HepG2 (cell line): ENCODE results near the gene MED15. TPM values are rescaled to one million over a fixed set of nuclear protein-coding genes. Genes with fewer than 3 reads are reported as not detected.

Source experiments
- DMAP1 ChIP-seq: IDR thresholded peaks from 2 replicates; pipeline ENCODE4 v1.6.1; 2016
- KAT7 ChIP-seq: IDR thresholded peaks from 2 replicates; pipeline ENCODE4 v1.6.1; 2018; ENCODE audit warnings: borderline replicate concordance, missing compliant biosample characterization
- KLF12 ChIP-seq: sonication (generic); formaldehyde crosslinking; IDR thresholded peaks from 2 replicates; pipeline ENCODE4 v1.4.0; 2020; ENCODE audit warnings: missing genetic modification reagents, borderline replicate concordance
- MAFK ChIP-seq, 2 experiments: IDR thresholded peaks in 1 of 2; conservative IDR thresholded peaks in 1 of 2; 2 replicates each; pipeline ENCODE4 v1.6.1; 2011; ENCODE audit warnings: improper control_type of control experiment in 2 of 2, low read length in 2 of 2
- MTA1 ChIP-seq: sonication (generic); formaldehyde crosslinking; IDR thresholded peaks from 2 replicates; pipeline ENCODE4 v1.4.0; 2020; ENCODE audit warnings: missing genetic modification reagents, mild to moderate bottlenecking, borderline replicate concordance
- MXD4 ChIP-seq: IDR thresholded peaks from 2 replicates; pipeline ENCODE4 v1.6.1; 2016; ENCODE audit warnings: mild to moderate bottlenecking, missing biosample characterization, missing genetic modification reagents
- RAD21 ChIP-seq: fragments of 450-650 bp; formaldehyde crosslinking; IDR thresholded peaks from 2 replicates; pipeline ENCODE4 v1.5.0; 2020; ENCODE audit warnings: mild to moderate bottlenecking
- RBFOX2 ChIP-seq: fragments of 200-400 bp; formaldehyde crosslinking; IDR thresholded peaks from 2 replicates; pipeline ENCODE4 v1.6.1; 2017; ENCODE audit warnings: low read depth, mild to moderate bottlenecking, low read length
- SAFB2 ChIP-seq: sonication (generic); formaldehyde crosslinking; IDR thresholded peaks from 2 replicates; pipeline ENCODE4 v1.5.1; 2020; ENCODE audit warnings: missing genetic modification reagents, low read depth, mild to moderate bottlenecking, borderline replicate concordance
- SATB2 ChIP-seq: sonication (generic); formaldehyde crosslinking; IDR thresholded peaks from 2 replicates; pipeline ENCODE4 v1.5.0; 2020; ENCODE audit warnings: missing genetic modification reagents
- TEAD2 ChIP-seq: sonication (generic); formaldehyde crosslinking; IDR thresholded peaks from 2 replicates; pipeline ENCODE4 v1.9.0; 2021; ENCODE audit warnings: missing genetic modification reagents
- THAP11 ChIP-seq: IDR thresholded peaks from 2 replicates; pipeline ENCODE4 v1.6.1; 2016; ENCODE audit warnings: missing biosample characterization, missing genetic modification reagents
- TMF1 ChIP-seq: sonication (generic); formaldehyde crosslinking; IDR thresholded peaks from 2 replicates; pipeline ENCODE4 v1.8.1; 2022; ENCODE audit warnings: low read depth, missing genetic modification reagents
- YEATS2 ChIP-seq: sonication (generic); formaldehyde crosslinking; IDR thresholded peaks from 2 replicates; pipeline ENCODE4 v1.4.0; 2020; ENCODE audit warnings: missing genetic modification reagents, borderline replicate concordance
- ZBTB38 ChIP-seq: sonication (generic); formaldehyde crosslinking; IDR thresholded peaks from 2 replicates; pipeline ENCODE4 v1.5.1; 2020; ENCODE audit warnings: mild to moderate bottlenecking, missing genetic modification reagents
- ZFX ChIP-seq: sonication (generic); formaldehyde crosslinking; IDR thresholded peaks from 2 replicates; pipeline ENCODE4 v1.4.0; 2020; ENCODE audit warnings: mild to moderate bottlenecking, low read depth, missing genetic modification reagents, moderate library complexity
- ZFY ChIP-seq: sonication (generic); formaldehyde crosslinking; IDR thresholded peaks from 2 replicates; pipeline ENCODE4 v1.4.0; 2020; ENCODE audit warnings: missing genetic modification reagents
- ZNF234 ChIP-seq: sonication (generic); formaldehyde crosslinking; conservative IDR thresholded peaks from 2 replicates; pipeline ENCODE4 v1.5.1; 2020; ENCODE audit warnings: mild to moderate bottlenecking, missing genetic modification reagents
- ZNF263 ChIP-seq: sonication (generic); formaldehyde crosslinking; IDR thresholded peaks from 2 replicates; pipeline ENCODE4 v1.4.0; 2020; ENCODE audit warnings: missing genetic modification reagents
- ZNF678 ChIP-seq: sonication (generic); formaldehyde crosslinking; IDR thresholded peaks from 2 replicates; pipeline ENCODE4 v1.4.0; 2020; ENCODE audit warnings: mild to moderate bottlenecking, missing genetic modification reagents
- ZNF768 ChIP-seq: sonication (generic); formaldehyde crosslinking; IDR thresholded peaks from 2 replicates; pipeline ENCODE4 v1.4.0; 2020; ENCODE audit warnings: missing genetic modification reagents
- ZNF776 ChIP-seq: sonication (generic); formaldehyde crosslinking; IDR thresholded peaks from 2 replicates; pipeline ENCODE4 v1.4.0; 2020; ENCODE audit warnings: mild to moderate bottlenecking, missing genetic modification reagents
- ZNF777 ChIP-seq: sonication (generic); formaldehyde crosslinking; IDR thresholded peaks from 2 replicates; pipeline ENCODE4 v1.4.0; 2020; ENCODE audit warnings: missing genetic modification reagents
- ZNF780A ChIP-seq: sonication (generic); formaldehyde crosslinking; IDR thresholded peaks from 2 replicates; pipeline ENCODE4 v1.8.0; 2022; ENCODE audit warnings: mild to moderate bottlenecking, missing genetic modification reagents, moderate library complexity
- ZZZ3 ChIP-seq: sonication (generic); formaldehyde crosslinking; IDR thresholded peaks from 2 replicates; pipeline ENCODE4 v1.4.0; 2020; ENCODE audit warnings: missing genetic modification reagents, mild to moderate bottlenecking, borderline replicate concordance
- polyA plus RNA-seq, 8 experiments: library from polyadenylated mRNA; depleted of rRNA in 3 of 8; stranded (reverse) in 7 of 8; unstranded in 1 of 8; fragments of >200 nt; fragmentation: Illumina TruSeq in 4 of 8; extraction: Trizol in 4 of 8; gene quantifications; 2 replicates each; pipeline versions ENCODE4 v1.2.1 to v1.2.3, GENCODE V29; 2011 to 2016; ENCODE audit warnings: low read depth in 4 of 8, missing spikeins in 1 of 8, mixed read lengths in 1 of 8; ENCODE audit not compliant: insufficient read depth in 1 of 8
- total RNA-seq, 5 experiments: library from RNA; depleted of rRNA; stranded (reverse); fragments of >200 nt; fragmentation: Illumina TruSeq; extraction: Trizol; gene quantifications; 2 replicates each; pipeline ENCODE4 v1.2.3, GENCODE V29; 2016; ENCODE audit warnings: low read depth in 1 of 5
- TF ChIP-seq, protein P1 (sequence below): sonication (generic); formaldehyde crosslinking; IDR thresholded peaks from 2 replicates; pipeline ENCODE4 v1.4.0; 2020; ENCODE audit warnings: missing genetic modification reagents
- TF ChIP-seq, protein P2 (sequence below): sonication (generic); formaldehyde crosslinking; IDR thresholded peaks from 2 replicates; pipeline ENCODE4 v1.9.0; 2022; ENCODE audit warnings: missing genetic modification reagents, mild to moderate bottlenecking, borderline replicate concordance

The MED15 gene
- total and polyA plus RNA-seq, 2 of the 13 experiments (the other 11 are each of a cell fraction or from before 2014, with no cell fraction given), result 14.3 to 27.0 TPM

DNA sequence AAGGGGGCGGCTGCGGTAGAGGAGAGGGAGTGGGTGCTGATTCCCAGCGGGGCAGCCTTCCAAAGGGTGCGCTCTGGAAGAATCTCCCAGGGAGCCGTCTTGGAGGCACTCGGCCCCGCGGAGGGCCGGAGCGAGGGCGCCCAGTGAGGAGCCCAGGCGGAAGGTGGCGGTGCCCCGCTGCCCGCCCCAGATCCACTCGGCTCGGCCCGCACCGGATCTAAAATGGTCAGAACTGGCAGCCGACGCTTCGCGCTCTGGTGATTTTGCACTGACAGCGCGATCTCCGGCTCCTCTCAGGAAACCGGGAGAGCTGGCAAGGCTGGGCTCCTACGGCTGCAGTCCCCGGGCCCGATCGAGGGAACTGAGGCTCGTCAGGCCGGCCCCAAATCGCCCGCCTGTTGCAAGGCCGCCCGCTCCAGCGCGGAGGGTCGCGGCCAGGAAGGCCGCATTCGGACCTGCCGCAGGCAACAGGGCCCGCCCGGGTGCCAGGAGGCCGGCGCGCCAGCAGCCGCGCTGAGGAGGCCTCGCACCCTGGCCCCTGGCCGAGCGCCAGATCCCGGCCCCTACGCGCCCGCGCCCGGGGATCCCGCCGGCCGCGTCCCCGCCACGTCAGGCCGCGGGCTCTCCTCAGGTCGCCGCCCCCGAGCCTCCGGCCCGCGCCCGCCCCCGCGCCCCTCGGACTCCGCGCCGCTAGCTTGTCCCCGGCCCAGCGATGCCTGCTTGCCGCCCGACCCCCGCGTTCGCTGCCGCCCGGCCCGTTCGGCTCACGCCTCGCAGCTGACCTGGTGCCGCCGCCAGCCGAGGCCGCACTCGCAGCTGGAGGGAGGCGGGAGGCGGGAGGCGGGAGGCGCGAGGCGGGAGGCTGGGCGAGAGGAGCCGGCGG is 12.2 kb upstream of the MED15 start, which contains the start of gene KLHL22 (continued):
- TF ChIP-seq, protein P1, sequence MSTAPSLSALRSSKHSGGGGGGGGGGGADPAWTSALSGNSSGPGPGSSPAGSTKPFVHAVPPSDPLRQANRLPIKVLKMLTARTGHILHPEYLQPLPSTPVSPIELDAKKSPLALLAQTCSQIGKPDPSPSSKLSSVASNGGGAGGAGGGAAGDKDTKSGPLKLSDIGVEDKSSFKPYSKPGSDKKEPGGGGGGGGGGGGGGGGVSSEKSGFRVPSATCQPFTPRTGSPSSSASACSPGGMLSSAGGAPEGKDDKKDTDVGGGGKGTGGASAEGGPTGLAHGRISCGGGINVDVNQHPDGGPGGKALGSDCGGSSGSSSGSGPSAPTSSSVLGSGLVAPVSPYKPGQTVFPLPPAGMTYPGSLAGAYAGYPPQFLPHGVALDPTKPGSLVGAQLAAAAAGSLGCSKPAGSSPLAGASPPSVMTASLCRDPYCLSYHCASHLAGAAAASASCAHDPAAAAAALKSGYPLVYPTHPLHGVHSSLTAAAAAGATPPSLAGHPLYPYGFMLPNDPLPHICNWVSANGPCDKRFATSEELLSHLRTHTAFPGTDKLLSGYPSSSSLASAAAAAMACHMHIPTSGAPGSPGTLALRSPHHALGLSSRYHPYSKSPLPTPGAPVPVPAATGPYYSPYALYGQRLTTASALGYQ (CRISPR knock-in tag), result peak; percentile 44; the same call in 1 of the 2 replicates
- TF ChIP-seq DMAP1 (CRISPR knock-in tag), result peak; percentile 23
- peak; percentile 77 for TF ChIP-seq RBFOX2
- TF ChIP-seq ZNF678 (CRISPR knock-in tag), result peak; percentile 49; the same call in 1 of the 2 replicates
- 0 out of 2 replicates have a peak, but pooled peaks have one; percentile 37 for TF ChIP-seq TMF1 (CRISPR knock-in tag)
- no peak; the same call in 1 of the 2 replicates for TF ChIP-seq KAT7 (CRISPR knock-in tag)
- TF ChIP-seq ZNF780A, result no peak
- TF ChIP-seq MTA1 (CRISPR knock-in tag), result no peak
- TF ChIP-seq ZFX (CRISPR knock-in tag), result peak; percentile 75
- no peak for TF ChIP-seq TEAD2 (CRISPR knock-in tag)
- no peak for TF ChIP-seq SAFB2 (CRISPR knock-in tag)
- TF ChIP-seq MAFK (conservative IDR thresholded peaks at IDR 0.05 in 1 of 2, IDR thresholded peaks at IDR 0.05 in 1 of 2; ENCODE audit: low read length in 2 of 2), result no peak
- TF ChIP-seq, protein P2, sequence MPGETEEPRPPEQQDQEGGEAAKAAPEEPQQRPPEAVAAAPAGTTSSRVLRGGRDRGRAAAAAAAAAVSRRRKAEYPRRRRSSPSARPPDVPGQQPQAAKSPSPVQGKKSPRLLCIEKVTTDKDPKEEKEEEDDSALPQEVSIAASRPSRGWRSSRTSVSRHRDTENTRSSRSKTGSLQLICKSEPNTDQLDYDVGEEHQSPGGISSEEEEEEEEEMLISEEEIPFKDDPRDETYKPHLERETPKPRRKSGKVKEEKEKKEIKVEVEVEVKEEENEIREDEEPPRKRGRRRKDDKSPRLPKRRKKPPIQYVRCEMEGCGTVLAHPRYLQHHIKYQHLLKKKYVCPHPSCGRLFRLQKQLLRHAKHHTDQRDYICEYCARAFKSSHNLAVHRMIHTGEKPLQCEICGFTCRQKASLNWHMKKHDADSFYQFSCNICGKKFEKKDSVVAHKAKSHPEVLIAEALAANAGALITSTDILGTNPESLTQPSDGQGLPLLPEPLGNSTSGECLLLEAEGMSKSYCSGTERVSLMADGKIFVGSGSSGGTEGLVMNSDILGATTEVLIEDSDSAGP (CRISPR knock-in tag), result no peak
- TF ChIP-seq ZFY (CRISPR knock-in tag), result peak; percentile 87
- 0 out of 2 replicates have a peak, but pooled peaks have one; percentile 12 for TF ChIP-seq ZNF776 (CRISPR knock-in tag)
- peak; percentile 36; the same call in 1 of the 2 replicates for TF ChIP-seq ZNF768 (CRISPR knock-in tag)
- no peak for TF ChIP-seq ZZZ3 (CRISPR knock-in tag)
- TF ChIP-seq YEATS2, result peak; percentile 21; the same call in 1 of the 2 replicates
- peak; percentile 0; the same call in 1 of the 2 replicates for TF ChIP-seq ZNF777 (CRISPR knock-in tag)
- no peak for TF ChIP-seq ZNF234
- TF ChIP-seq ZBTB38 (CRISPR knock-in tag), result 0 out of 2 replicates have a peak, but pooled peaks have one; percentile 14
- TF ChIP-seq MXD4 (CRISPR knock-in tag), result 0 out of 2 replicates have a peak, but pooled peaks have one; percentile 23
- no peak for TF ChIP-seq ZNF263
- TF ChIP-seq THAP11 (CRISPR knock-in tag), result peak; percentile 27
- TF ChIP-seq RAD21 (CRISPR knock-in tag), result peak; percentile 24; the same call in 1 of the 2 replicates
- TF ChIP-seq SATB2 (CRISPR knock-in tag), result 0 out of 2 replicates have a peak, but pooled peaks have one; percentile 57
- no peak for TF ChIP-seq KLF12 (CRISPR knock-in tag)
